Measurements from ENCODE around the gene XRCC4. TPM values are rescaled to one million over a fixed set of nuclear protein-coding genes. Genes with fewer than 3 reads are reported as not detected.

XRCC4 gene
- total and polyA plus RNA-seq, 7 experiments from 2014 or later = 2.9 to 12.2 (median 6.0) TPM

DNA sequence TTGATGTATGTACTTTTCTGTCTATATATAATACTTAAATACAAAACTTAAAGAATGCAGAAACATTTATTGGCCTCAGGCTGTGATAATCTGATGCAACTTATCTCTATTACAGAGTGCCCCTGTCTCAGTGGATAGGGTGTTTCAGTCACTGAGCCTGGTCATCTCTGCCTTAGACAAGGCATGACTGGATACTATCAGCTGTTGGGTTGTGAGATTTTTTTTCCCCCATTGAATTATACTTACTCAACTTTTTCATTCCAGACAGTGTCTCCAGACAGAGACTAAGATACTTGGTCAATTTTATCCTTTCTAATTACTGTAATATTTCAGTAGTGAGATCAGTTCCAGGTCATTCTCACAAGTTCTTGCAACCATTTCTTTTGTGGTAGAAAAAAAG, 26.7 kb downstream of the XRCC4 start:
- H3K27me3 ChIP-seq (ENCODE audit: control insufficient read depth in 2 of 2, insufficient read depth in 2 of 2, low read length in 2 of 2) = no peaks in the 10 kb centered on the region
- POLR2A ChIA-PET = no interaction called here
- Mint-ChIP-seq H3K36me3 (peaks cover 0 to 14% (median 6%) of the 10 kb centered on the region in 5 donors), H3K4me3 (no peak overlapping the region), H3K27me3 (no peaks in the 10 kb centered on the region), H3K4me1 (peaks cover 0 to 8% (median 0%) of the 10 kb centered on the region in 7 donors), H3K9me3 (no peaks in the 10 kb centered on the region), H3K27ac (no peak overlapping the region)
- ATAC-seq (no peak), DNase-seq (no peak)
- no peak overlapping the region for H3K27ac ChIP-seq (ENCODE audit: low read depth, low read length)
- H3K4me1 ChIP-seq (ENCODE audit: control insufficient read depth in 2 of 2, insufficient read depth in 2 of 2, low read length in 2 of 2) = no peaks in the 10 kb centered on the region
- no peaks in the 10 kb centered on the region for H3K36me3 ChIP-seq (ENCODE audit: control insufficient read depth in 2 of 3, insufficient read depth in 3 of 3, low read length in 3 of 3)
- intact Hi-C loops (cut with micrococcal nuclease) = no loop called here
- H3K9me3 ChIP-seq (ENCODE audit: control insufficient read depth in 2 of 3, low read length in 3 of 3) = no peaks in the 10 kb centered on the region
- CTCF ChIA-PET = no interaction called here
- no peak overlapping the region for H3K4me3 ChIP-seq (ENCODE audit: low read length)

DNA sequence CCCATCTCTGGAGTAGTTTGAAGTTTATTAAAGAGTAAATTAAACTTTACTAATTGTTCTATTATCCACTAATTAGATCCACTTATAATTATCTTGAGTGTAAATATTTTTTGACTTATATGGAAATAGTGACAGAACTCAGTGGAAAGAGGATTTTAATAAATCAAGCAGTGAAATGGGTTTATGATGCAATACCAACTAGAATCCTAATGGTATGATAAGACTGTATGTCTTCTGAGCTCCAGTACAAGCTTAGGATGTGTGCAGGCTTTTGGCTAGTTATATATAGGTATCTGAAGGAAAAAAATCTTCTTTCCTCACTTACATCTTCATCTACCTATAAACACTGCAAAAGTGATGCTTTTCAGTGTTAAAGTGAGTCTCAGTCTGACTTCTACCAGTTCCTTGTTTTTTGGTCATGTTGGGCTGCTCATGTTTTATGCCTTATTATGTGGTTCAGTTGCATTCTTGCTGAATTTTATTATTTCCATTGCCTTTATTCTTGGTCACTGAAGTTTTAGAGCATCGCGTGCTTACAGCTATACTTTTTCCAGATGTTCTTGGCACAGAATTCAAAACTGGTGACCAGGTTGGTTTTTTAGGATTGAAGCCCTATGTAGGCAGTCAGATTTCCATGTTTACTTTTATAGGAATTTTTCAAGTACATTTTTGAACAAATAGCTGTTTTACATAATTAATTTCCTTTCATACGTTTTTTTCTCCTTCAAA, 30.5 kb downstream of the XRCC4 start:
- no peak overlapping the region for H3K27ac Mint-ChIP-seq
- H3K4me3 Mint-ChIP-seq = no peak overlapping the region
- Histone ChIP-seq H3K27me3 (ENCODE audit: control insufficient read depth in 2 of 2, insufficient read depth in 2 of 2, low read length in 2 of 2) (no peaks in the 10 kb centered on the region), H3K9me3 (ENCODE audit: control insufficient read depth in 2 of 3, low read length in 3 of 3) (no peaks in the 10 kb centered on the region), H3K36me3 (ENCODE audit: control insufficient read depth in 2 of 3, insufficient read depth in 3 of 3, low read length in 3 of 3) (no peaks in the 10 kb centered on the region), H3K27ac (ENCODE audit: low read depth, low read length) (no peak overlapping the region), H3K4me1 (ENCODE audit: control insufficient read depth in 2 of 2, insufficient read depth in 2 of 2, low read length in 2 of 2) (no peaks in the 10 kb centered on the region), H3K4me3 (ENCODE audit: low read length) (no peak overlapping the region)
- ATAC-seq (no peak), DNase-seq (no peak)
- ChIA-PET POLR2A (no interaction called here), CTCF (no interaction called here)
- H3K9me3 Mint-ChIP-seq = peaks cover 0 to 10% (median 7%) of the 10 kb centered on the region in 11 donors
- peaks cover 8 to 33% (median 24%) of the 10 kb centered on the region in 5 donors for H3K36me3 Mint-ChIP-seq
- no peaks in the 10 kb centered on the region for H3K4me1 Mint-ChIP-seq
- intact Hi-C loops (cut with micrococcal nuclease) = no loop called here
- no peaks in the 10 kb centered on the region for H3K27me3 Mint-ChIP-seq

DNA sequence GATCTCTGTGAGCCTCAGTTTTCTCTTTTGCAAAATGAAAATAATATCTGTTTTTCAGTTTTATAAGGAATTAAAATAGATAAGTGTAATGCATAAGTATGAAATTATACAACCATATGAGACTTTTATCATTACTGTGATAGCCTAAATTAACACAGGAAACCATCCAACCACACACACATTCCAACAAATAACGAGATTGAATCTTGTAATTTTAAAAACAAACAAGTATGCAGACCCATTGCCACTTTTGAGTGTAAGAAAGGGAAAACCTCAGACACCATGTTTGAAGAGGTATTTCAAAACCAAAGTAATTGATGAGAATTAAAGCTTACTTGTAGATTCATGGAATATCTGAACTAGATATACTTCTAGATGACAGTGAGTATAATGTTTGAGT, 32.0 kb downstream of the XRCC4 start:
- no peak overlapping the region for H3K4me3 ChIP-seq (ENCODE audit: low read length)
- DNase-seq = no peak
- no peak overlapping the region for H3K4me3 Mint-ChIP-seq
- H3K27ac ChIP-seq (ENCODE audit: low read depth, low read length) = no peak overlapping the region
- no peaks in the 10 kb centered on the region for H3K4me1 ChIP-seq (ENCODE audit: control insufficient read depth in 2 of 2, insufficient read depth in 2 of 2, low read length in 2 of 2)
- no peaks in the 10 kb centered on the region for H3K36me3 ChIP-seq (ENCODE audit: control insufficient read depth in 2 of 3, insufficient read depth in 3 of 3, low read length in 3 of 3)
- no peaks in the 10 kb centered on the region for H3K27me3 Mint-ChIP-seq
- intact Hi-C loops (cut with micrococcal nuclease) = no loop called here
- no peak for ATAC-seq
- H3K9me3 Mint-ChIP-seq = peaks cover 0 to 17% (median 9%) of the 10 kb centered on the region in 11 donors
- POLR2A ChIA-PET = no interaction called here
- peaks cover 10 to 45% (median 39%) of the 10 kb centered on the region in 5 donors for H3K36me3 Mint-ChIP-seq
- H3K4me1 Mint-ChIP-seq = no peaks in the 10 kb centered on the region
- no peak overlapping the region for H3K27ac Mint-ChIP-seq
- no peaks in the 10 kb centered on the region for H3K27me3 ChIP-seq (ENCODE audit: control insufficient read depth in 2 of 2, insufficient read depth in 2 of 2, low read length in 2 of 2)
- H3K9me3 ChIP-seq (ENCODE audit: control insufficient read depth in 2 of 3, low read length in 3 of 3) = no peaks in the 10 kb centered on the region
- CTCF ChIA-PET = no interaction called here

DNA sequence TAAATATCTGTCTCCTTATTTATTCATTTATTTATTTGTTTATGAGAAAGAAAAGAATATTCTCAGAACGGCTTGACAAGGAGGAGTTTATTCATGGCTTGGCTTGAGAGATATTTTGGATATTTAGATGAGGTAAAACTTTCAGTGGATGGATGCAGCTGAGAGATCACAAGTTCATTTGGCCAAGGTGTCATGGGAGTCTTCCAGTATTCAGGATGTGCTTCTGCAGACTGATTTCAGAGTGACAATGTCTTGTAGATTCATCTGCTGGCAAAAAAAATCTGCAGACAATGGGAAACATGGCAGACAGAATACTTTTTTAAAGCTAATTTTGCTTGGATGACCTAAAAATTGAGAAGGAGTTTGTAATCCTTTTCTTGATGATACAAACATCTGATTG, 38.5 kb downstream of the XRCC4 start:
- no peak overlapping the region for H3K27ac ChIP-seq (ENCODE audit: low read depth, low read length)

DNA sequence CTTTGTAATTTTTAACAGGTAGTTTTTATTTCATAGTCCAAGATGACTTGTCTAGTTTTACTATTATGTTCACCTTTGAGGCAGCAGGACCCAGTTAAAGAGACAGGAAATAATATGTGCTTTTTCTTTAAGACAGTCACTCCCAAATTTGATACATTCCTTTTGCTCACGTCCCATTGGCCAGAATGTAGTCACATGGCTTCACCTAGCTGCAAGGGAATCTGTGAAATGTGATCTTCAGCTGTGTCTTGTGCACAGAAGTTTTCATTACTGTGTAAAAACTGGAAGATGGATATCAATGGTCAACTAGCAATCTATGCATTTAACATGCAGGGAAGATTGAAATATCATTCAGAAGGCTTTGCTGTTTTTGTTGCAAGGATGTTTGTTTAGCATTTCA, 41.1 kb downstream of the XRCC4 start:
- Mint-ChIP-seq H3K27me3 (no peaks in the 10 kb centered on the region), H3K36me3 (peaks cover 0 to 50% (median 30%) of the 10 kb centered on the region in 5 donors), H3K4me3 (no peak overlapping the region), H3K27ac (no peak overlapping the region), H3K4me1 (no peaks in the 10 kb centered on the region), H3K9me3 (peaks cover 3 to 16% (median 6%) of the 10 kb centered on the region in 11 donors)
- ATAC-seq (no peak), DNase-seq (no peak)
- no peaks in the 10 kb centered on the region for H3K27me3 ChIP-seq (ENCODE audit: control insufficient read depth in 2 of 2, insufficient read depth in 2 of 2, low read length in 2 of 2)
- H3K9me3 ChIP-seq (ENCODE audit: control insufficient read depth in 2 of 3, low read length in 3 of 3) = peaks cover 0 to 3% (median 0%) of the 10 kb centered on the region in 3 experiments
- no peak overlapping the region for H3K27ac ChIP-seq (ENCODE audit: low read depth, low read length)
- ChIA-PET POLR2A (no interaction called here), CTCF (no interaction called here)
- H3K4me1 ChIP-seq (ENCODE audit: control insufficient read depth in 2 of 2, insufficient read depth in 2 of 2, low read length in 2 of 2) = no peaks in the 10 kb centered on the region
- H3K36me3 ChIP-seq (ENCODE audit: control insufficient read depth in 2 of 3, insufficient read depth in 3 of 3, low read length in 3 of 3) = no peaks in the 10 kb centered on the region
- no peak overlapping the region for H3K4me3 ChIP-seq (ENCODE audit: low read length)
- intact Hi-C loops (cut with micrococcal nuclease) = no loop called here

More for the DNA sequence above, 38.5 kb downstream of the XRCC4 start:
- H3K36me3 ChIP-seq (ENCODE audit: control insufficient read depth in 2 of 3, insufficient read depth in 3 of 3, low read length in 3 of 3) = no peaks in the 10 kb centered on the region
- peaks cover 4 to 30% (median 14%) of the 10 kb centered on the region in 11 donors for H3K9me3 Mint-ChIP-seq
- DNase-seq (no peak), ATAC-seq (no peak)
- H3K4me3 Mint-ChIP-seq = no peak overlapping the region
- intact Hi-C loops (cut with micrococcal nuclease) = no loop called here
- H3K36me3 Mint-ChIP-seq = peaks cover 10 to 63% (median 47%) of the 10 kb centered on the region in 5 donors
- H3K27me3 Mint-ChIP-seq = no peaks in the 10 kb centered on the region
- no peaks in the 10 kb centered on the region for H3K4me1 Mint-ChIP-seq
- peaks cover 0 to 3% (median 0%) of the 10 kb centered on the region in 3 experiments for H3K9me3 ChIP-seq (ENCODE audit: control insufficient read depth in 2 of 3, low read length in 3 of 3)
- ChIA-PET POLR2A (no interaction called here), CTCF (no interaction called here)
- no peaks in the 10 kb centered on the region for H3K27me3 ChIP-seq (ENCODE audit: control insufficient read depth in 2 of 2, insufficient read depth in 2 of 2, low read length in 2 of 2)
- H3K4me3 ChIP-seq (ENCODE audit: low read length) = no peak overlapping the region
- no peak overlapping the region for H3K27ac Mint-ChIP-seq
- H3K4me1 ChIP-seq (ENCODE audit: control insufficient read depth in 2 of 2, insufficient read depth in 2 of 2, low read length in 2 of 2) = no peaks in the 10 kb centered on the region

DNA sequence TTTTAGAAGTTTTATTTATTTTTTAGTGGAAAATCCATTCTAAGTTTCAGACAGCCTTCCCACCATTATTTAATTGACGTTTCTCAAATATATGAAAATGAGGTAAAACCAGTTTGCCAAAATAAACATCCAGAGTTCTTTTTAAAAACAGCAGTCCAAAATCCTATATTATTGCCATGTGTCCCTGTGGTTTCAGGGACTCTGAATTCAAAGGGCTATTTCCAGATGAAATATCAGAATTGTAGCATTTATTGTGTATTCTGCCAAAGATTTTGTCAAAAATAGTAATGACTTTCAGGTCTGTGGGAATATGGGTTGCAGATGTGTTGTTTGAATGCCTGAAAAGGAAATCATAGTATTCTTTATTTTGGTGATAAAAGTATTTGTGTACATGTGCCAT, 41.6 kb downstream of the XRCC4 start:
- Histone ChIP-seq H3K4me1 (ENCODE audit: control insufficient read depth in 2 of 2, insufficient read depth in 2 of 2, low read length in 2 of 2) (no peaks in the 10 kb centered on the region), H3K27ac (ENCODE audit: low read depth, low read length) (no peak overlapping the region), H3K9me3 (ENCODE audit: control insufficient read depth in 2 of 3, low read length in 3 of 3) (peaks cover 0 to 3% (median 0%) of the 10 kb centered on the region in 3 experiments), H3K27me3 (ENCODE audit: control insufficient read depth in 2 of 2, insufficient read depth in 2 of 2, low read length in 2 of 2) (no peaks in the 10 kb centered on the region), H3K36me3 (ENCODE audit: control insufficient read depth in 2 of 3, insufficient read depth in 3 of 3, low read length in 3 of 3) (no peaks in the 10 kb centered on the region), H3K4me3 (ENCODE audit: low read length) (no peak overlapping the region)
- Mint-ChIP-seq H3K4me3 (no peak overlapping the region), H3K4me1 (no peaks in the 10 kb centered on the region), H3K27ac (no peak overlapping the region), H3K27me3 (no peaks in the 10 kb centered on the region), H3K36me3 (peaks cover 0 to 45% (median 27%) of the 10 kb centered on the region in 5 donors), H3K9me3 (peaks cover 2 to 16% (median 6%) of the 10 kb centered on the region in 11 donors)
- ATAC-seq (no peak), DNase-seq (no peak)
- ChIA-PET CTCF (no interaction called here), POLR2A (no interaction called here)
- intact Hi-C loops (cut with micrococcal nuclease) = no loop called here

DNA sequence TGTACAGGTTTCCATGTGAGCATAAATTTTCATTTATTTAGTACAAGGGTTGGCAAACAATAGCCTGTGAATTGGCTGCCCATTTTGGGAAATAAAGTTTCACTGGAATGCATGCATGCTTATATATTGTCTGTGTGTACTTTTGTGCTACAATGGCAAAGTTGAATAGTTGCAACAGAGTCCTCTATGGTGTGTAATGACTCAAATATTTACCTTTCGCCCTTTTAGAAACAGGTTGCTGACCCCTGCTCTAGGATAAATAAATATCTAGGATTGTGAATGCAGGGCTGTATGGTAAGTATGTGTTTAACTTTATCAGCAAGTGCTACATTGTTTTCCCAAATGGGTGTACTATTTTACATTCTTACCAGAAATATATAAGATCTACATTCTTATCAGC, 47.2 kb downstream of the XRCC4 start:
- no peak for ATAC-seq
- intact Hi-C loops (cut with micrococcal nuclease) = no loop called here
- H3K4me3 Mint-ChIP-seq = no peak overlapping the region
- Histone ChIP-seq H3K27ac (ENCODE audit: low read depth, low read length) (no peak overlapping the region), H3K36me3 (ENCODE audit: control insufficient read depth in 2 of 3, insufficient read depth in 3 of 3, low read length in 3 of 3) (no peaks in the 10 kb centered on the region), H3K27me3 (ENCODE audit: control insufficient read depth in 2 of 2, insufficient read depth in 2 of 2, low read length in 2 of 2) (no peaks in the 10 kb centered on the region), H3K4me3 (ENCODE audit: low read length) (no peak overlapping the region), H3K4me1 (ENCODE audit: control insufficient read depth in 2 of 2, insufficient read depth in 2 of 2, low read length in 2 of 2) (no peaks in the 10 kb centered on the region), H3K9me3 (ENCODE audit: control insufficient read depth in 2 of 3, low read length in 3 of 3) (no peaks in the 10 kb centered on the region)
- H3K36me3 Mint-ChIP-seq = peaks cover 9 to 36% (median 14%) of the 10 kb centered on the region in 5 donors
- no peak overlapping the region for H3K27ac Mint-ChIP-seq
- ChIA-PET POLR2A (no interaction called here), CTCF (no interaction called here)
- no peaks in the 10 kb centered on the region for H3K27me3 Mint-ChIP-seq
- no peak for DNase-seq
- H3K4me1 Mint-ChIP-seq = no peaks in the 10 kb centered on the region
- H3K9me3 Mint-ChIP-seq = peaks cover 0 to 25% (median 8%) of the 10 kb centered on the region in 11 donors
